ENCODE results near the gene CREBBP. TPM values are rescaled to one million over a fixed set of nuclear protein-coding genes. Genes with fewer than 3 reads are reported as not detected.

CREBBP gene
- total and polyA plus RNA-seq, 9 of the 15 experiments (the other 6 are each of a cell fraction or from before 2014, with no cell fraction given): 0.70 to 24.8 (median 5.6) TPM

DNA sequence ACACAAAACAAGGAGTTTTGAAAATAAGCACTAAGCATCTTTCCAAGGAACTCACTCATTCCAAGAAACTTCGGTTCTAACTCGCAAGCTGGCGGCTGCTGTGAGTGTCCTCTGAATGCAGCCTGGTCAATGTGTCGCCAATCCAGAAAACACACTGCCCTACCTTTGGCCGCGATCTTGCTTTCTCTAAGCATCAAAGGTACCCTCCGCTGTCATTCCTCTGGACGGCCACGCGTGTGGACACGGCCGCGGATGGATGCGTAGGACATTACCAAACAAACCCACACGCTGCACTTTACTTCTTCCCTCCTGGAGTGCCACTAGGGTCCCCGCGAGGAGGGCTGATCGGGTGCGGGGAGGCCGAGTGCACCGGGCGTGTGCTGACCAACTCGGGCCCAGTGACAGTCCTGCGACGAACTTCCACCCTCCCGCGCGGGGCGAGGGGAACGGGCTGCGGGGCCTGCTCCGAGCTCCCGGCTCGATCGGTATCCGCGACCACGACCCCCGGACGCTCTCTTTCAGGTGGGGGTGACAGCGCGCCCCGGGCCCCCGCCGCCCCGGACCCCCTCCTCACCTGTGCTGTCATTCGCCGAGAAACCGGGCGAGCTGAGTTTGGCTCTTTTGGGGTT, 1.1 kb downstream of the CREBBP start:
- POLR2A ChIA-PET: interaction anchor here (0.8 to 8.4 kb wide), 5 partner anchors 9 to 183 kb away, joined by 4 to 86 read pairs (median 5); no protein-coding TSS in a partner anchor
- Histone ChIP-seq H2AFZ (ENCODE audit: low read depth, low read length) (no peak overlapping the region), H3K9me1 (ENCODE audit: control insufficient read depth, insufficient read depth, low read length) (peaks cover 2% of the 10 kb centered on the region), H4K20me1 (replicated peaks; ENCODE audit: control insufficient read depth, insufficient read depth, low read length) (peaks cover 36% of the 10 kb centered on the region), H3K27me3 (ENCODE audit: control insufficient read depth in 2 of 2, insufficient read depth in 2 of 2, low read length in 2 of 2) (no peaks in the 10 kb centered on the region), H3K4me3 (peak overlapping the region; percentile 68), H3K27ac (ENCODE audit: extremely low read depth, low read depth, low read length) (peak overlapping the region; percentile 23; the same call in 1 of the 3 replicates), H3K36me3 (ENCODE audit: control insufficient read depth, insufficient read depth, low read length) (peaks cover 6% of the 10 kb centered on the region; the same call in 1 of the 3 replicates), H3K79me2 (ENCODE audit: control insufficient read depth, insufficient read depth, low read length) (peaks cover 54% of the 10 kb centered on the region), H3K9me3 (replicated peaks; ENCODE audit: control insufficient read depth, insufficient read depth, low read depth, low read length) (no peaks in the 10 kb centered on the region), H3K4me2 (ENCODE audit: insufficient read depth, low read length) (peak overlapping the region; percentile 93), H3K4me1 (replicated peaks in 1 of 2; ENCODE audit: control insufficient read depth in 2 of 2, insufficient read depth in 2 of 2, low read length in 2 of 2) (peaks cover 14 to 19% of the 10 kb centered on the region in 2 experiments), H3K9ac (ENCODE audit: insufficient read depth in 1 of 2, low read depth in 2 of 2, low read length in 2 of 2) (peak overlapping the region; percentile 51 to 95)
- DNase-seq (ENCODE audit: extremely low read depth in 1 of 4, low spot score in 3 of 4) (peak in 3 of 4 experiments; percentile 38 to 42 (median 39)), ATAC-seq (peak; percentile 62), FAIRE-seq (peak; percentile 86)
- no TSS peak for BruUV-seq (replicated peaks)
- CTCF ChIA-PET (ENCODE audit: low intra/inter-chr PET ratio): interaction anchor here (0.7 to 2.0 kb wide), 2 partner anchors 102 to 188 kb away, joined by 3 to 7 read pairs; no protein-coding TSS in a partner anchor
- in situ Hi-C loops (cut with MboI) (no loop called here), intact Hi-C loops (cut with micrococcal nuclease) (no loop called here)
- 3% methylated on average over 21 of the region's 50 CpGs for WGBS (ENCODE audit: insufficient coverage, low coverage, missing lambda C conversion rate)
- TF ChIP-seq HDAC1 (IDR thresholded peaks at IDR 0.05): peak in 1 of 2 experiments; percentile 71; a peak in 2 of 4 replicates
- peak; percentile 20; the same call in 1 of the 2 replicates for TF ChIP-seq PHF8 (IDR thresholded peaks at IDR 0.05; ENCODE audit: borderline replicate concordance, low read length)
- TF ChIP-seq RBBP5 (IDR thresholded peaks at IDR 0.05; ENCODE audit: borderline replicate concordance, insufficient read depth, low read length, poor library complexity, severe bottlenecking): peak; percentile 58
- TF ChIP-seq, protein P1, sequence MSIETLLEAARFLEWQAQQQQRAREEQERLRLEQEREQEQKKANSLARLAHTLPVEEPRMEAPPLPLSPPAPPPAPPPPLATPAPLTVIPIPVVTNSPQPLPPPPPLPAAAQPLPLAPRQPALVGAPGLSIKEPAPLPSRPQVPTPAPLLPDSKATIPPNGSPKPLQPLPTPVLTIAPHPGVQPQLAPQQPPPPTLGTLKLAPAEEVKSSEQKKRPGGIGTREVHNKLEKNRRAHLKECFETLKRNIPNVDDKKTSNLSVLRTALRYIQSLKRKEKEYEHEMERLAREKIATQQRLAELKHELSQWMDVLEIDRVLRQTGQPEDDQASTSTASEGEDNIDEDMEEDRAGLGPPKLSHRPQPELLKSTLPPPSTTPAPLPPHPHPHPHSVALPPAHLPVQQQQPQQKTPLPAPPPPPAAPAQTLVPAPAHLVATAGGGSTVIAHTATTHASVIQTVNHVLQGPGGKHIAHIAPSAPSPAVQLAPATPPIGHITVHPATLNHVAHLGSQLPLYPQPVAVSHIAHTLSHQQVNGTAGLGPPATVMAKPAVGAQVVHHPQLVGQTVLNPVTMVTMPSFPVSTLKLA (conservative IDR thresholded peaks at IDR 0.05): peak in 1 of 2 experiments; percentile 32; a peak in 1 of 4 replicates
- 0 out of 2 replicates have a peak, but pooled peaks have one; percentile 48 for TF ChIP-seq ZNF282 (CRISPR knock-in tag; IDR thresholded peaks at IDR 0.05)
- TF ChIP-seq, protein P2, sequence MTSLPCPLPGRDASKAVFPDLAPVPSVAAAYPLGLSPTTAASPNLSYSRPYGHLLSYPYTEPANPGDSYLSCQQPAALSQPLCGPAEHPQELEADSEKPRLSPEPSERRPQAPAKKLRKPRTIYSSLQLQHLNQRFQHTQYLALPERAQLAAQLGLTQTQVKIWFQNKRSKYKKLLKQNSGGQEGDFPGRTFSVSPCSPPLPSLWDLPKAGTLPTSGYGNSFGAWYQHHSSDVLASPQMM (CRISPR knock-in tag; IDR thresholded peaks at IDR 0.05): no peak
- 0 out of 2 replicates have a peak, but pooled peaks have one; percentile 17 for TF ChIP-seq SAFB (IDR thresholded peaks at IDR 0.05; ENCODE audit: borderline replicate concordance, low read depth, low read length)
- peak; percentile 42 for TF ChIP-seq ZFX (CRISPR knock-in tag; IDR thresholded peaks at IDR 0.05)
- no peak for TF ChIP-seq POLR2H (tag; IDR thresholded peaks at IDR 0.05; ENCODE audit: low read depth)
- no peak for TF ChIP-seq CBX1 (IDR thresholded peaks at IDR 0.05; ENCODE audit: low read depth)
- peak; percentile 31; the same call in 1 of the 2 replicates for TF ChIP-seq CTBP1 (IDR thresholded peaks at IDR 0.05; ENCODE audit: borderline replicate concordance)
- peak; percentile 53 for TF ChIP-seq SAP30 (IDR thresholded peaks at IDR 0.05; ENCODE audit: borderline replicate concordance, insufficient read depth, low read depth, low read length, poor library complexity, severe bottlenecking)
- TF ChIP-seq, protein P3, sequence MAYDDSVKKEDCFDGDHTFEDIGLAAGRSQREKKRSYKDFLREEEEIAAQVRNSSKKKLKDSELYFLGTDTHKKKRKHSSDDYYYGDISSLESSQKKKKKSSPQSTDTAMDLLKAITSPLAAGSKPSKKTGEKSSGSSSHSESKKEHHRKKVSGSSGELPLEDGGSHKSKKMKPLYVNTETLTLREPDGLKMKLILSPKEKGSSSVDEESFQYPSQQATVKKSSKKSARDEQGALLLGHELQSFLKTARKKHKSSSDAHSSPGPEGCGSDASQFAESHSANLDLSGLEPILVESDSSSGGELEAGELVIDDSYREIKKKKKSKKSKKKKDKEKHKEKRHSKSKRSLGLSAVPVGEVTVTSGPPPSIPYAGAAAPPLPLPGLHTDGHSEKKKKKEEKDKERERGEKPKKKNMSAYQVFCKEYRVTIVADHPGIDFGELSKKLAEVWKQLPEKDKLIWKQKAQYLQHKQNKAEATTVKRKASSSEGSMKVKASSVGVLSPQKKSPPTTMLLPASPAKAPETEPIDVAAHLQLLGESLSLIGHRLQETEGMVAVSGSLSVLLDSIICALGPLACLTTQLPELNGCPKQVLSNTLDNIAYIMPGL (CRISPR knock-in tag; IDR thresholded peaks at IDR 0.05): 0 out of 2 replicates have a peak, but pooled peaks have one; percentile 60
- TF ChIP-seq ATF1 (CRISPR knock-in tag; IDR thresholded peaks at IDR 0.05): no peak
- peak; percentile 15; the same call in 1 of the 2 replicates for TF ChIP-seq ATF1 (tag; IDR thresholded peaks at IDR 0.05)
- TF ChIP-seq, protein P4, sequence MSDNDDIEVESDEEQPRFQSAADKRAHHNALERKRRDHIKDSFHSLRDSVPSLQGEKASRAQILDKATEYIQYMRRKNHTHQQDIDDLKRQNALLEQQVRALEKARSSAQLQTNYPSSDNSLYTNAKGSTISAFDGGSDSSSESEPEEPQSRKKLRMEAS (CRISPR knock-in tag; IDR thresholded peaks at IDR 0.05): peak; percentile 61
- no peak for TF ChIP-seq BHLHE40 (IDR thresholded peaks at IDR 0.05; ENCODE audit: low read length)

All from K562 (cell line).